RWPE1 (cell line): ENCODE data around the gene NACC2.

ENCODE experiments used
- CTCF ChIA-PET: fragments of 350-600 bp; sonication (Branson Sonifier 250); formaldehyde crosslinking; extraction: SDS; loops from one replicate; lab custom pipeline; 2021; lab: Yijun Ruan, JAX
- POLR2A ChIA-PET: fragments of 400-600 bp; formaldehyde crosslinking; extraction: SDS; loops from one replicate; lab custom pipeline; 2020; ENCODE audit warnings: antibody characterized with exemption; ENCODE audit not compliant: low non-redundant PET; lab: Yijun Ruan, JAX
- DNase-seq: peaks from one replicate; pipeline ENCODE4 v3.0.0; 2012; ENCODE audit warnings: low spot score
- H3K27ac ChIP-seq: fragments of 450-650 bp; 2 replicates; pipeline ENCODE4 v1.5.1; 2017
- TF ChIP-seq, protein P1 (sequence below): fragments of 450-650 bp; conservative IDR thresholded peaks from 2 replicates; pipeline ENCODE4 v1.5.1; 2017; ENCODE audit warnings: low read depth, mild to moderate bottlenecking

Gene NACC2

DNA sequence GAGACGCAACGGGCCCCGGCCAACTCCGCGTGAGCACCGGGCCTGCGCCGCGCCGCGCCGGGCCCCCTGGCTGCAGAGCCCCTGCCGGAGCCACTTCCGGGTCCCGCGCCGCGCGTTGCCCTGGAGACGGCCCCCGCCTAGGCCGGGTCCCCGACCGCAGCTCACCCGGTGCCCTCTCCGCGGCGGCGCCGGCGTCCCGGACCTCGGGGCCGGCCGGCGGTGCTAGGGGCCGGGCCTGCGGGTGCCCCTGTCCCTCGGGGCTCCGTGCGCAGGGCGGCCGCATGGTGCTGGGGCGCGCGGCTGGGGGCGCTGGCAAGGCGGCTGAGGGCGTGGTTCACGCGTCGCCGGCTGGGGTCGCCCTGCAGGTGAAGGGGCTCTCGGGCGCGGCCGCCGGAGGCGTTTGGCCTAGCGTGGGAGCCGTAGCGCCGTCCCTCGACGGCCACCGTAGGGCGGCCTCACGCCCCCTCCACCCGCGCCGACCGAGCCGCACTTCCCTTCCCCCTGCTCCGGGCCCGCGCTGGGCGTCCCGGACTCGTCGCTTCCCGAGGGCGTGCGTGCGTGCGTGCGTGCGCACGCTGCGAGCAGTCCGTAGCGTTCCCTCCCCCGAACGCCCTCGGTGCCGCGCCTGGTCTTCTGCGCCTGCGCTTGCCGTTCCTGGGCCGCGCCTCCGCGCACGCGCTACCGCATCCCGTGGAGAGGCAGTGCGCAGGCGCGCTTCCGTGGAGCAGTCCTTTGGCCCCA, 23.4 kb upstream of the NACC2 start, which contains the start of gene TMEM250:
TMEM250 (minus strand) TSS at position 556 of the 741 bp plus-strand sequence. CDS start 1,975 bp downstream, outside the sequence.
- CTCF ChIA-PET, result interaction anchor here (0.6 to 2.3 kb wide), 7 partner anchors 9 to 1997 kb away, joined by 3 to 9 read pairs (median 5); partner anchors contain the start of gene NACC2
- DNase-seq, result peak; percentile 99
- POLR2A ChIA-PET, result interaction anchor here (0.8 to 2.3 kb wide), 5 partner anchors 10 to 66 kb away, joined by 3 to 12 read pairs (median 5); partner anchors contain the start of gene NACC2
- H3K27ac ChIP-seq, result peak within 1 kb of the TSS; percentile 97
- TF ChIP-seq, protein P1, sequence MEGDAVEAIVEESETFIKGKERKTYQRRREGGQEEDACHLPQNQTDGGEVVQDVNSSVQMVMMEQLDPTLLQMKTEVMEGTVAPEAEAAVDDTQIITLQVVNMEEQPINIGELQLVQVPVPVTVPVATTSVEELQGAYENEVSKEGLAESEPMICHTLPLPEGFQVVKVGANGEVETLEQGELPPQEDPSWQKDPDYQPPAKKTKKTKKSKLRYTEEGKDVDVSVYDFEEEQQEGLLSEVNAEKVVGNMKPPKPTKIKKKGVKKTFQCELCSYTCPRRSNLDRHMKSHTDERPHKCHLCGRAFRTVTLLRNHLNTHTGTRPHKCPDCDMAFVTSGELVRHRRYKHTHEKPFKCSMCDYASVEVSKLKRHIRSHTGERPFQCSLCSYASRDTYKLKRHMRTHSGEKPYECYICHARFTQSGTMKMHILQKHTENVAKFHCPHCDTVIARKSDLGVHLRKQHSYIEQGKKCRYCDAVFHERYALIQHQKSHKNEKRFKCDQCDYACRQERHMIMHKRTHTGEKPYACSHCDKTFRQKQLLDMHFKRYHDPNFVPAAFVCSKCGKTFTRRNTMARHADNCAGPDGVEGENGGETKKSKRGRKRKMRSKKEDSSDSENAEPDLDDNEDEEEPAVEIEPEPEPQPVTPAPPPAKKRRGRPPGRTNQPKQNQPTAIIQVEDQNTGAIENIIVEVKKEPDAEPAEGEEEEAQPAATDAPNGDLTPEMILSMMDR, result peak; percentile 29

DNA sequence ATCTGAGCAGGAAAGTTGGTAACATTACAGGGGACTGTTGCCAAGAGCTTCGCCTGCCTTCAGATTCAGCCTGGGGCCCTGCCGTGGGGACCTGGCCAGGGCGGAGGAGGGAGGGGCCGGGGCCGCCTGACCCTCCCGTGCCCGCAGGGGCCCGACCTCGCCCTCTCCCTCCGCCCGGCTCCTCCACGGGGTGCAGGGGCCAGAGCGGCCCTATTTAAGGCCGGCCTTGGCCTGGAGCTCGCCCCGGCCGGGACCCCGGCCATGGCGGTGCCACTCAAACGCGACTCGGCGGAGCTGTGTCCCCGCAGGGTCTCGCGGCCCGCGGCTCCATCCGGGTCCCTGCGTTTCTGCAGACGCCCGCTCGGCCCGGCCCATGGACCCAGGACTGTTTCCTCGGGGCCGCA, 22.8 kb upstream of the NACC2 start:
- no peak for DNase-seq
- ChIA-PET CTCF (interaction anchor here (0.6 to 1.2 kb wide), 5 partner anchors 8 to 208 kb away, joined by 3 to 6 read pairs (median 5); partner anchors contain the start of gene NACC2), POLR2A (interaction anchor here (0.7 to 2.3 kb wide), 7 partner anchors 9 to 65 kb away, joined by 3 to 12 read pairs (median 5); partner anchors contain the start of gene NACC2)
- H3K27ac ChIP-seq, result peak overlapping the region; percentile 97
- TF ChIP-seq, protein P1, result no peak

DNA sequence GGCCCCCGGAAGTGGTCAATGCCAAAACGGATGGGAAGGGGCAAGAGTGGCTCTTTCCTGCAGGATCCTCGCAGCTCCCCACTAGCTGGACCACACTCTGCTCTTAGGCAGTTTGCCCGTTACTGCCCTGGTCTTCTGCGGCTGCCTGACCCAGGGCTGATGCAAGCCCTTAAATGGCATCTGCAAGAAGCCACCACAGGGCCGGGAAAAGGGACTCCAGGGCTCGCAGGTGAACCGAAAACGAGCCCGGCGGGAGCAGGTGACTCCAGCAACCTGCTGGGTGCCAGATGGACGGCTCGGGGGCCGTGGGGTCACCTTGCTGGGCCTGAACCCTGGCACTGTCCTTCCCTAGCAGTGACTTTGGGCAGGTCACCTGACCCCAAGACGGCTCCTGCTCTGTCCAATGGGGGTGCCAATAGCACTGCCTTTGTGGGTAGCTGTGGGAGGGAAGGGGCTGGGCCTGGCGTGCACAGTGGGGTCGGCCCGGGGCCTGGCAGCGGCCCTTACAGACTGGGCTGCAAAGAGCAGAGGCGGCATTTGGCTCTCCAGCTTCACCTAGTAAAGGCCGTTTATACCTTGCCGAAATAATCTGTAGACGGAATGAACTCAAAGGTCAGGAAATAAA, 22.3 kb upstream of the NACC2 start:
- ChIA-PET CTCF (interaction anchor here (0.7 to 1.2 kb wide), 4 partner anchors 8 to 152 kb away, joined by 3 to 6 read pairs (median 6); partner anchors contain the start of gene NACC2), POLR2A (interaction anchor here (0.7 to 2.3 kb wide), 7 partner anchors 9 to 65 kb away, joined by 3 to 12 read pairs (median 5); partner anchors contain the start of gene NACC2)
- no peak for DNase-seq
- TF ChIP-seq, protein P1, result no peak
- peak overlapping the region; percentile 97 for H3K27ac ChIP-seq

DNA sequence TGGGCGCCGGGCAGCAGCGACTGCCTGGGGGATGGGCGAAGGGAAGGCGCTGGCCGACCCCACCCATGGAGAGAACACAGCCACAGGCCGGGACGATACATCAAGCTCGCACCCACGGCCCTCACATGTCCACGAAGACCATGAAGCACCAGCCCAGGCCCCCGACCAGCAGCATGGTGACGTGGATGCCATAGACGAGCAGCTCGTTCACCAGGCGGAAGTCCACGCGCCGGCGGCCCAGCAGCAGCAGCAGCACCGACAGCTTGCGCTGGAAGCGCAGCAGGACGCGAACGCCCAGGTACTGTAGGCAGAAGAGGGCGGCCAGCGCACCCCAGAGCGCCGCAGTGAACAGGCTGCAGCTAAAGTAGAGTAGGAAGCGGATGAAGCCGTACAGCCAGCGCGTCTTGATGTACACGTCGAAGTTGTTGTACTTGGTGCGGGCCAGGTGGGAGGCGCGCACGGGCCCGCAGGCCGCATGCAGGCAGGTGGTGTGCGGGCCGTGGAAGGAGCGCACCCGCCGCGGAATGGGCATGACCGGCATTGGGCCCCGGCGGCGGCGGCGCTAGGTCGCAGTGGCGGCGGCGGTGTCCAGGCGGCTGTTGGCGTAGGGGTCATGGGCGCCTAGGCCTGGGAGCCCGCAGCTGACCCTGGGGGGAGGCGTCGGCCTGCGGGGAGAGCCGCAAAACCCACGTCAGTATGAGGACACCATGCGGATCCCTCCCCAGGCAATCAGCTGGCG, 21.4 kb upstream of the NACC2 start:
- CTCF ChIA-PET, result interaction anchor here (0.7 kb wide), 1 partner anchor 149 kb away, joined by 3 read pairs; no protein-coding TSS in a partner anchor
- H3K27ac ChIP-seq, result peak overlapping the region; percentile 97
- POLR2A ChIA-PET, result interaction anchor here (0.8 to 2.3 kb wide), 3 partner anchors 8 to 18 kb away, joined by 3 to 12 read pairs (median 4); no protein-coding TSS in a partner anchor

DNA sequence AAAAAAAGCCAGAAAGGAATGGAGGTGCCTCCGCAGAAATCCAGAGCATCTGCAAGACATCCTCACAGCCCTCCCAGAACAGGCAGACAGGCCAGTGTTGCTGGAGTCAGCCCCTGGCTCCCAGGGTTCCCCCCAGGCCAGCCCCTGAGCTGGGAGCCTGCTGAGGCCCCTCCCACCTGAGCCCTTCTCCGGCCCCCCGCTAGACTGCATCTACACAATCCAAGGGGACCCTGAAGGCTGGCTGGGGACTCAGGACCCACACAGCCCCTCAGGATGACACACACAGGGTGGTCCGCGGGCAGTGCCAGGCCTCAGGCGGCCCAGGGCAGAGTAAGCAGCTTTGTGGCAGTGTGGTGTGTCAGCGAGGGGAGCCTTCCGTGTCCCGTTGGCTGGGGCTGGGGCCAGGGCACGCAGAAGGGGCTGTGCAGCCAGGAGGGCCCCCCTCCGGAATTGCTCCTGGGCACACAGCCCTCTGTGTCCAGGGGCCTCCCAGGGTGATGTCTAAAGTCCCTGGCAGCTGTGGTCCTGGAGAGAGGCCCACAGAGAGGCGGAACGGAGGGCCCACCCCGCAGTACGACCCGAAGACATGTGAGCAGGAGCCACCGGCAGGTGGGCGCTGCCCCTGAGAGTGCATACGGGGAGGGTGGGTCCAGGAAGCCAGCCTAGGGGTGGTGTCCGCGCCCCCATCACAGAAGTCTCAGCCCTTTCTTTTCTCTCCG, 20.7 kb upstream of the NACC2 start:
- ChIA-PET POLR2A (no interaction called here), CTCF (interaction anchor here (0.7 kb wide), 1 partner anchor 148 kb away, joined by 3 read pairs; no protein-coding TSS in a partner anchor)
- no peak for DNase-seq
- TF ChIP-seq, protein P1, result no peak
- H3K27ac ChIP-seq, result peak overlapping the region; percentile 97

More for the DNA sequence above, 21.4 kb upstream of the NACC2 start:
- no peak for DNase-seq
- TF ChIP-seq, protein P1, result no peak
